SJCRH30 (cell line): ENCODE results near the gene NEIL1. TPM values are rescaled to one million over a fixed set of nuclear protein-coding genes. Genes with fewer than 3 reads are reported as not detected.
A peak's percentile ranks its signal among the peaks of the same experiment; 100 is the strongest.
"Not testable (repeated sequence)": the region's sequence is repeated elsewhere in the genome, so short reads cannot be mapped to it uniquely, and the experiment has no call there.

Experiments used
- DNase-seq, 2 experiments: peaks; one replicate each; pipeline ENCODE4 v3.0.0-alpha.2; 2015 to 2020
- H3K27ac ChIP-seq: fragments of 250-450 bp; sonication (Bioruptor Pico); 2 replicates; pipeline ENCODE4 v1.5.1; 2020; ENCODE audit warnings: mild to moderate bottlenecking, moderate library complexity
- H3K27me3 ChIP-seq: fragments of 250-450 bp; sonication (Bioruptor Pico); 2 replicates; pipeline ENCODE4 v1.5.1; 2020; ENCODE audit warnings: mild to moderate bottlenecking, moderate library complexity
- H3K36me3 ChIP-seq: fragments of 250-450 bp; sonication (Bioruptor Pico); 2 replicates; pipeline ENCODE4 v1.5.1; 2020; ENCODE audit warnings: mild to moderate bottlenecking, moderate library complexity
- H3K4me1 ChIP-seq: fragments of 250-450 bp; sonication (Bioruptor Pico); 2 replicates; pipeline ENCODE4 v1.5.1; 2020; ENCODE audit warnings: mild to moderate bottlenecking, moderate library complexity
- H3K4me3 ChIP-seq: fragments of 250-450 bp; sonication (Bioruptor Pico); 2 replicates; pipeline ENCODE4 v1.5.1; 2020; ENCODE audit warnings: mild to moderate bottlenecking, moderate library complexity
- H3K9me3 ChIP-seq: fragments of 250-450 bp; sonication (Bioruptor Pico); replicated peaks from 2 replicates; pipeline ENCODE4 v1.5.1; 2020; ENCODE audit warnings: mild to moderate bottlenecking, moderate library complexity
- total RNA-seq: library from RNA; depleted of rRNA; stranded (reverse); fragments of >200 nt; shearing (Covaris generic); gene quantifications from 2 replicates; pipeline ENCODE4 v1.2.3, GENCODE V29; 2014; rRNA removed

NEIL1 gene
- 1.5 and 2.0 TPM in 2 replicates for total RNA-seq

- no peaks in the 10 kb centered on the region; the same call in 1 of the 2 replicates for H3K27me3 ChIP-seq
- no peaks in the 10 kb centered on the region for H3K36me3 ChIP-seq
- peak within 1 kb of the TSS; percentile 55 for H3K4me3 ChIP-seq
- DNase-seq, result no peak
- H3K4me1 ChIP-seq, result peaks cover 2% of the 10 kb centered on the region; the same call in 1 of the 2 replicates
- no peaks in the 10 kb centered on the region for H3K9me3 ChIP-seq
- H3K27ac ChIP-seq, result no peak within 1 kb of the TSS
These were observed at the start of gene NEIL1 for GRCh38 chr15:75346796-75347221. TSS of gene NEIL1 (plus strand) at chr15:75347039. CDS start at chr15:75348906, 1,867 bp downstream.

GRCh38 chr15:75298541-75299310 lies 48.1 kb upstream of the NEIL1 start:
- not testable (repeated sequence) for H3K9me3 ChIP-seq, H3K4me1 ChIP-seq, H3K36me3 ChIP-seq, DNase-seq, H3K27ac ChIP-seq, H3K27me3 ChIP-seq, H3K4me3 ChIP-seq

- H3K9me3 ChIP-seq, H3K27me3 ChIP-seq, H3K36me3 ChIP-seq, H3K4me1 ChIP-seq, H3K4me3 ChIP-seq, H3K27ac ChIP-seq: not testable (repeated sequence)
- peak in 1 of 2 experiments; percentile 49 for DNase-seq
These were observed 47.5 kb upstream of the NEIL1 start for GRCh38 chr15:75299311-75299688.

- not testable (repeated sequence) for H3K4me3 ChIP-seq, H3K4me1 ChIP-seq, H3K36me3 ChIP-seq, H3K9me3 ChIP-seq, DNase-seq, H3K27me3 ChIP-seq, H3K27ac ChIP-seq
These were observed 46.8 kb upstream of the NEIL1 start for GRCh38 chr15:75300026-75300425.

- no peaks in the 10 kb centered on the region for H3K4me1 ChIP-seq
- H3K27ac ChIP-seq, result no peak overlapping the region
- no peak overlapping the region for H3K4me3 ChIP-seq
- no peaks in the 10 kb centered on the region for H3K36me3 ChIP-seq
- no peaks in the 10 kb centered on the region for H3K9me3 ChIP-seq
- no peak for DNase-seq
- peaks cover 12% of the 10 kb centered on the region for H3K27me3 ChIP-seq
These were observed 44.5 kb upstream of the NEIL1 start for GRCh38 chr15:75302318-75302717.

- DNase-seq, H3K4me3 ChIP-seq, H3K27ac ChIP-seq, H3K9me3 ChIP-seq, H3K36me3 ChIP-seq, H3K4me1 ChIP-seq: not testable (repeated sequence)
- peaks cover 12% of the 10 kb centered on the region for H3K27me3 ChIP-seq
These were observed 44.1 kb upstream of the NEIL1 start for GRCh38 chr15:75302753-75303152.

GRCh38 chr15:75306188-75306587 lies 40.7 kb upstream of the NEIL1 start:
- Histone ChIP-seq H3K4me3 (no peak overlapping the region), H3K36me3 (no peaks in the 10 kb centered on the region), H3K27ac (no peak overlapping the region), H3K4me1 (no peaks in the 10 kb centered on the region), H3K9me3 (no peaks in the 10 kb centered on the region), H3K27me3 (peaks cover 15% of the 10 kb centered on the region)
- DNase-seq, result no peak

GRCh38 chr15:75307778-75308390 lies 39.0 kb upstream of the NEIL1 start:
- H3K4me3 ChIP-seq, result no peak overlapping the region
- DNase-seq, result peak; percentile 71 to 73
- H3K4me1 ChIP-seq, result no peaks in the 10 kb centered on the region
- no peaks in the 10 kb centered on the region for H3K36me3 ChIP-seq
- H3K27ac ChIP-seq, result no peak overlapping the region
- H3K27me3 ChIP-seq, result peaks cover 15% of the 10 kb centered on the region
- H3K9me3 ChIP-seq, result no peaks in the 10 kb centered on the region

GRCh38 chr15:75309711-75310110 lies 37.1 kb upstream of the NEIL1 start:
- H3K4me1 ChIP-seq, result no peaks in the 10 kb centered on the region
- H3K36me3 ChIP-seq, result no peaks in the 10 kb centered on the region
- no peaks in the 10 kb centered on the region for H3K9me3 ChIP-seq
- H3K27me3 ChIP-seq, result peaks cover 10% of the 10 kb centered on the region
- no peak overlapping the region for H3K4me3 ChIP-seq
- no peak for DNase-seq
- no peak overlapping the region for H3K27ac ChIP-seq

- H3K36me3 ChIP-seq, DNase-seq, H3K9me3 ChIP-seq, H3K27me3 ChIP-seq, H3K4me1 ChIP-seq, H3K27ac ChIP-seq, H3K4me3 ChIP-seq: not testable (repeated sequence)
These were observed 34.3 kb upstream of the NEIL1 start for GRCh38 chr15:75312548-75312947.

GRCh38 chr15:75313116-75313845 lies 33.6 kb upstream of the NEIL1 start:
- no peak for DNase-seq
- Histone ChIP-seq H3K36me3 (no peaks in the 10 kb centered on the region), H3K9me3 (no peaks in the 10 kb centered on the region), H3K27me3 (no peaks in the 10 kb centered on the region; the same call in 1 of the 2 replicates), H3K4me1 (no peaks in the 10 kb centered on the region), H3K27ac (no peak overlapping the region), H3K4me3 (no peak overlapping the region)

GRCh38 chr15:75314552-75315290 lies 32.1 kb upstream of the NEIL1 start:
- no peaks in the 10 kb centered on the region for H3K4me1 ChIP-seq
- DNase-seq, result no peak
- H3K9me3 ChIP-seq, result no peaks in the 10 kb centered on the region
- H3K4me3 ChIP-seq, result no peak overlapping the region
- H3K27me3 ChIP-seq, result no peaks in the 10 kb centered on the region; the same call in 1 of the 2 replicates
- no peaks in the 10 kb centered on the region for H3K36me3 ChIP-seq
- no peak overlapping the region for H3K27ac ChIP-seq

GRCh38 chr15:75319231-75319897 lies 27.5 kb upstream of the NEIL1 start:
- not testable (repeated sequence) for H3K36me3 ChIP-seq, H3K4me3 ChIP-seq, H3K9me3 ChIP-seq, DNase-seq, H3K4me1 ChIP-seq, H3K27ac ChIP-seq, H3K27me3 ChIP-seq

GRCh38 chr15:75321711-75322110 lies 25.1 kb upstream of the NEIL1 start:
- H3K4me1 ChIP-seq, result no peaks in the 10 kb centered on the region
- no peaks in the 10 kb centered on the region for H3K9me3 ChIP-seq
- no peak overlapping the region for H3K27ac ChIP-seq
- H3K27me3 ChIP-seq, result no peaks in the 10 kb centered on the region
- H3K4me3 ChIP-seq, result no peak overlapping the region
- no peak for DNase-seq
- H3K36me3 ChIP-seq, result no peaks in the 10 kb centered on the region
